HEK293 (cell line): ENCODE data around the gene TAPBPL.

Experiments
- MEIS1 ChIP-seq: sonication (generic); formaldehyde crosslinking; IDR thresholded peaks from 2 replicates; pipeline ENCODE4 v1.8.1; 2022; ENCODE audit warnings: missing genetic modification reagents, mild to moderate bottlenecking, borderline replicate concordance
- PRDM1 ChIP-seq: fragments of 450-650 bp; formaldehyde crosslinking; IDR thresholded peaks from 2 replicates; pipeline ENCODE4; 2016; ENCODE audit warnings: missing biosample characterization, missing genetic modification characterization
- REPIN1 ChIP-seq: fragments of 450-650 bp; formaldehyde crosslinking; IDR thresholded peaks from 2 replicates; pipeline ENCODE4 v1.5.1; 2017; ENCODE audit warnings: missing biosample characterization, missing genetic modification characterization, low read depth
- WT1 ChIP-seq: fragments of 450-650 bp; formaldehyde crosslinking; IDR thresholded peaks from 2 replicates; pipeline ENCODE4 v1.5.1; 2016; ENCODE audit warnings: missing biosample characterization, missing genetic modification characterization
- YY2 ChIP-seq: fragments of 450-650 bp; formaldehyde crosslinking; IDR thresholded peaks from 2 replicates; pipeline ENCODE4 v1.5.1; 2016; ENCODE audit warnings: missing biosample characterization, missing genetic modification characterization
- ZBTB10 ChIP-seq: fragments of 450-650 bp; formaldehyde crosslinking; IDR thresholded peaks from 2 replicates; pipeline ENCODE4 v1.5.1; 2016; ENCODE audit warnings: missing biosample characterization, missing genetic modification characterization
- ZBTB7A ChIP-seq: fragments of 450-650 bp; formaldehyde crosslinking; IDR thresholded peaks from 2 replicates; pipeline ENCODE4 v1.5.1; 2016; ENCODE audit warnings: low read depth, missing biosample characterization, missing genetic modification characterization
- ZIC2 ChIP-seq: fragments of 450-650 bp; formaldehyde crosslinking; IDR thresholded peaks from 2 replicates; pipeline ENCODE4 v1.5.1; 2016; ENCODE audit warnings: missing biosample characterization, missing genetic modification characterization
- ZNF140 ChIP-seq: fragments of 450-650 bp; formaldehyde crosslinking; IDR thresholded peaks from 2 replicates; pipeline ENCODE4 v1.5.1; 2016; ENCODE audit warnings: missing biosample characterization, missing genetic modification characterization
- ZNF292 ChIP-seq: fragments of 450-650 bp; formaldehyde crosslinking; IDR thresholded peaks from 2 replicates; pipeline ENCODE4 v1.5.1; 2016; ENCODE audit warnings: low read depth, missing biosample characterization, missing genetic modification characterization, borderline replicate concordance
- ZNF324 ChIP-seq: fragments of 450-650 bp; formaldehyde crosslinking; IDR thresholded peaks from 2 replicates; pipeline ENCODE4 v1.5.1; 2016; ENCODE audit warnings: missing biosample characterization, missing genetic modification characterization
- ZNF37A ChIP-seq: fragments of 450-650 bp; IDR thresholded peaks from 2 replicates; pipeline ENCODE4 v1.5.1; 2018; ENCODE audit warnings: missing biosample characterization, missing genetic modification characterization
- ZNF518A ChIP-seq: fragments of 450-650 bp; formaldehyde crosslinking; conservative IDR thresholded peaks from 2 replicates; pipeline ENCODE4 v1.5.1; 2016; ENCODE audit warnings: low read depth, missing biosample characterization, missing genetic modification characterization
- ZNF558 ChIP-seq: fragments of 450-650 bp; formaldehyde crosslinking; IDR thresholded peaks from 2 replicates; pipeline ENCODE4 v1.5.1; 2016; ENCODE audit warnings: missing biosample characterization, missing genetic modification characterization
- ZNF76 ChIP-seq: fragments of 450-650 bp; formaldehyde crosslinking; IDR thresholded peaks from 2 replicates; pipeline ENCODE4; 2016; ENCODE audit warnings: low read depth, missing biosample characterization, missing genetic modification characterization, borderline replicate concordance
- ZNF785 ChIP-seq: fragments of 450-650 bp; formaldehyde crosslinking; IDR thresholded peaks from 2 replicates; pipeline ENCODE4 v1.5.1; 2016; ENCODE audit warnings: missing biosample characterization, missing genetic modification characterization
- ZNF792 ChIP-seq: fragments of 450-650 bp; formaldehyde crosslinking; IDR thresholded peaks from 2 replicates; pipeline ENCODE4 v1.5.1; 2016; ENCODE audit warnings: missing biosample characterization, missing genetic modification characterization
- TF ChIP-seq, protein P1 (sequence below): fragments of 450-650 bp; formaldehyde crosslinking; IDR thresholded peaks from 2 replicates; pipeline ENCODE4 v1.5.1; 2017; ENCODE audit warnings: missing biosample characterization, missing genetic modification characterization
- TF ChIP-seq, protein P2 (sequence below): fragments of 450-650 bp; formaldehyde crosslinking; IDR thresholded peaks from 2 replicates; pipeline ENCODE4 v1.5.1; 2016; ENCODE audit warnings: missing biosample characterization, missing genetic modification characterization
- TF ChIP-seq, protein P3 (sequence below): fragments of 450-650 bp; formaldehyde crosslinking; IDR thresholded peaks from 2 replicates; pipeline ENCODE4 v1.5.1; 2016; ENCODE audit warnings: missing biosample characterization, missing genetic modification characterization, low read depth
- TF ChIP-seq, protein P4 (sequence below): fragments of 450-650 bp; formaldehyde crosslinking; IDR thresholded peaks from 2 replicates; pipeline ENCODE4 v1.5.1; 2016; ENCODE audit warnings: missing biosample characterization, missing genetic modification characterization
- TF ChIP-seq, protein P5 (sequence below): fragments of 450-650 bp; formaldehyde crosslinking; IDR thresholded peaks from 2 replicates; pipeline ENCODE4 v1.5.1; 2016; ENCODE audit warnings: missing biosample characterization, missing genetic modification characterization

The TAPBPL gene

DNA sequence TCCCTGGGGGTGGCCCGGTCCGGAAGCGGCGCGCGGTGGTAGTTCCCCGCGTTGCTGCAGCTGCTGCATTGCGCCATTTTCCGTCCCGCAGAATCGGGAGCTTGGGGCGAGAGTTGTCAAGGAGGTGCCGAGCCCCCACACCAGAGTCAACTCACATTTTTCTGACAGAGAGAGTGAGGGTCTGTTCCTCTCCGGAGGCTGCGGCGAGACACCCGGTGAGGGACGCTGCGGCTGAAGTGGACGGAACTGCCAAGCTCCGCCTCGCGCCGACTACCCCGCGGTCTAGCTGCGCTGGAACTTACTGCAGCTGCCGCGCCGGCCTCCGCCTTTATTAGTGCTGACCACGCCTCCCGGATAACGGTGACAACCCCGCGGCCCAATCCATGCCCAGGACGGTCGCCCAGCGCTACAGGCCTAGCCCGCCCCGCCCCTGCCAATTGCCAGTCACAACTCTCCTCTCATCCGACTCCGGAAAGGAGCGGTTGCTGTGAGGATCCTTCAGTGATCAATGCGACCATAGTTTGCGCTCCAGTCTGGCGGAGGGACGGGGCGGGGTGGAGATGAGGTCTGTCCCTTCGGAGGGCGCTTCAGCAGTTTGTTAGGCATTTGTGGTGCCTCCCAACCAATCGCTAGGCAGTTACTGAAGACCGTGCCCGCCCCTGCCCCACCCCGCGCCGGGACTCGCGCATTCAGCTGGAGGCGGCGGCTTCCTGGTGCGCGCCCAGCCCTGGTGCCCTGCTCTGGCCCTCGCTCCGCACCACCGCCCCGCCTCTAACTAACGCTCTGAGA lies 18.7 kb downstream of the TAPBPL start, which contains the start of gene VAMP1 (continued):
- TF ChIP-seq, protein P1, sequence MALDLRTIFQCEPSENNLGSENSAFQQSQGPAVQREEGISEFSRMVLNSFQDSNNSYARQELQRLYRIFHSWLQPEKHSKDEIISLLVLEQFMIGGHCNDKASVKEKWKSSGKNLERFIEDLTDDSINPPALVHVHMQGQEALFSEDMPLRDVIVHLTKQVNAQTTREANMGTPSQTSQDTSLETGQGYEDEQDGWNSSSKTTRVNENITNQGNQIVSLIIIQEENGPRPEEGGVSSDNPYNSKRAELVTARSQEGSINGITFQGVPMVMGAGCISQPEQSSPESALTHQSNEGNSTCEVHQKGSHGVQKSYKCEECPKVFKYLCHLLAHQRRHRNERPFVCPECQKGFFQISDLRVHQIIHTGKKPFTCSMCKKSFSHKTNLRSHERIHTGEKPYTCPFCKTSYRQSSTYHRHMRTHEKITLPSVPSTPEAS, result no peak
- TF ChIP-seq ZIC2, result peak; percentile 48
- no peak for TF ChIP-seq MEIS1 (CRISPR knock-in tag)
- peak; percentile 47; the same call in 1 of the 2 replicates for TF ChIP-seq WT1 (tag by site-specific recombination)
- TF ChIP-seq ZNF518A (tag by site-specific recombination), result no peak
- TF ChIP-seq ZNF37A (tag by site-specific recombination), result no peak
- no peak for TF ChIP-seq ZNF558 (tag by site-specific recombination)
- TF ChIP-seq PRDM1, result no peak
- TF ChIP-seq ZNF785, result 0 out of 2 replicates have a peak, but pooled peaks have one; percentile 20
- no peak for TF ChIP-seq ZNF292
- TF ChIP-seq REPIN1, result peak; percentile 93
- 0 out of 2 replicates have a peak, but pooled peaks have one; percentile 16 for TF ChIP-seq ZNF792 (tag by site-specific recombination)
- TF ChIP-seq, protein P2, sequence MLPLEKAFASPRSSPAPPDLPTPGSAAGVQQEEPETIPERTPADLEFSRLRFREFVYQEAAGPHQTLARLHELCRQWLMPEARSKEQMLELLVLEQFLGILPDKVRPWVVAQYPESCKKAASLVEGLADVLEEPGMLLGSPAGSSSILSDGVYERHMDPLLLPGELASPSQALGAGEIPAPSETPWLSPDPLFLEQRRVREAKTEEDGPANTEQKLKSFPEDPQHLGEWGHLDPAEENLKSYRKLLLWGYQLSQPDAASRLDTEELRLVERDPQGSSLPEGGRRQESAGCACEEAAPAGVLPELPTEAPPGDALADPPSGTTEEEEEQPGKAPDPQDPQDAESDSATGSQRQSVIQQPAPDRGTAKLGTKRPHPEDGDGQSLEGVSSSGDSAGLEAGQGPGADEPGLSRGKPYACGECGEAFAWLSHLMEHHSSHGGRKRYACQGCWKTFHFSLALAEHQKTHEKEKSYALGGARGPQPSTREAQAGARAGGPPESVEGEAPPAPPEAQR (tag by site-specific recombination), result no peak
- TF ChIP-seq ZNF140 (tag by site-specific recombination), result no peak; the same call in 1 of the 2 replicates
- TF ChIP-seq ZNF324 (tag by site-specific recombination), result peak; percentile 81; the same call in 1 of the 2 replicates
- TF ChIP-seq ZBTB7A, result peak; percentile 79; the same call in 1 of the 2 replicates
- TF ChIP-seq, protein P3, sequence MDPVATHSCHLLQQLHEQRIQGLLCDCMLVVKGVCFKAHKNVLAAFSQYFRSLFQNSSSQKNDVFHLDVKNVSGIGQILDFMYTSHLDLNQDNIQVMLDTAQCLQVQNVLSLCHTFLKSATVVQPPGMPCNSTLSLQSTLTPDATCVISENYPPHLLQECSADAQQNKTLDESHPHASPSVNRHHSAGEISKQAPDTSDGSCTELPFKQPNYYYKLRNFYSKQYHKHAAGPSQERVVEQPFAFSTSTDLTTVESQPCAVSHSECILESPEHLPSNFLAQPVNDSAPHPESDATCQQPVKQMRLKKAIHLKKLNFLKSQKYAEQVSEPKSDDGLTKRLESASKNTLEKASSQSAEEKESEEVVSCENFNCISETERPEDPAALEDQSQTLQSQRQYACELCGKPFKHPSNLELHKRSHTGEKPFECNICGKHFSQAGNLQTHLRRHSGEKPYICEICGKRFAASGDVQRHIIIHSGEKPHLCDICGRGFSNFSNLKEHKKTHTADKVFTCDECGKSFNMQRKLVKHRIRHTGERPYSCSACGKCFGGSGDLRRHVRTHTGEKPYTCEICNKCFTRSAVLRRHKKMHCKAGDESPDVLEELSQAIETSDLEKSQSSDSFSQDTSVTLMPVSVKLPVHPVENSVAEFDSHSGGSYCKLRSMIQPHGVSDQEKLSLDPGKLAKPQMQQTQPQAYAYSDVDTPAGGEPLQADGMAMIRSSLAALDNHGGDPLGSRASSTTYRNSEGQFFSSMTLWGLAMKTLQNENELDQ, result no peak
- TF ChIP-seq ZBTB10 (tag by site-specific recombination), result peak; percentile 95
- TF ChIP-seq, protein P4, sequence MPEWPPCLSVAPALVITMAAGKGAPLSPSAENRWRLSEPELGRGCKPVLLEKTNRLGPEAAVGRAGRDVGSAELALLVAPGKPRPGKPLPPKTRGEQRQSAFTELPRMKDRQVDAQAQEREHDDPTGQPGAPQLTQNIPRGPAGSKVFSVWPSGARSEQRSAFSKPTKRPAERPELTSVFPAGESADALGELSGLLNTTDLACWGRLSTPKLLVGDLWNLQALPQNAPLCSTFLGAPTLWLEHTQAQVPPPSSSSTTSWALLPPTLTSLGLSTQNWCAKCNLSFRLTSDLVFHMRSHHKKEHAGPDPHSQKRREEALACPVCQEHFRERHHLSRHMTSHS (tag by site-specific recombination), result no peak
- peak; percentile 54 for TF ChIP-seq YY2 (tag by site-specific recombination)
- TF ChIP-seq, protein P5, sequence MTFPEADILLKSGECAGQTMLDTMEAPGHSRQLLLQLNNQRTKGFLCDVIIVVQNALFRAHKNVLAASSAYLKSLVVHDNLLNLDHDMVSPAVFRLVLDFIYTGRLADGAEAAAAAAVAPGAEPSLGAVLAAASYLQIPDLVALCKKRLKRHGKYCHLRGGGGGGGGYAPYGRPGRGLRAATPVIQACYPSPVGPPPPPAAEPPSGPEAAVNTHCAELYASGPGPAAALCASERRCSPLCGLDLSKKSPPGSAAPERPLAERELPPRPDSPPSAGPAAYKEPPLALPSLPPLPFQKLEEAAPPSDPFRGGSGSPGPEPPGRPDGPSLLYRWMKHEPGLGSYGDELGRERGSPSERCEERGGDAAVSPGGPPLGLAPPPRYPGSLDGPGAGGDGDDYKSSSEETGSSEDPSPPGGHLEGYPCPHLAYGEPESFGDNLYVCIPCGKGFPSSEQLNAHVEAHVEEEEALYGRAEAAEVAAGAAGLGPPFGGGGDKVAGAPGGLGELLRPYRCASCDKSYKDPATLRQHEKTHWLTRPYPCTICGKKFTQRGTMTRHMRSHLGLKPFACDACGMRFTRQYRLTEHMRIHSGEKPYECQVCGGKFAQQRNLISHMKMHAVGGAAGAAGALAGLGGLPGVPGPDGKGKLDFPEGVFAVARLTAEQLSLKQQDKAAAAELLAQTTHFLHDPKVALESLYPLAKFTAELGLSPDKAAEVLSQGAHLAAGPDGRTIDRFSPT (tag by site-specific recombination), result peak; percentile 39
- TF ChIP-seq ZNF76 (tag by site-specific recombination), result peak; percentile 65; the same call in 1 of the 2 replicates
